HCT116 (cell line): ENCODE measurements around the gene FAM174A. TPM values are rescaled to one million over a fixed set of nuclear protein-coding genes. Genes with fewer than 3 reads are reported as not detected.

Experiments used
- ATAC-seq: fragments of 200-7000 bp; cut with Tn5 transposase; 2 replicates; pipeline ENCODE4 v1.9.1; 2020; ENCODE audit warnings: mild to moderate bottlenecking, moderate library complexity
- BruUV-seq: library from RNA; stranded (reverse); fragments of 400-500 nt; replicated peaks from 2 replicates; lab custom pipeline; 2021; lab: Mats Ljungman, UMichigan
- CTCF ChIA-PET: fragments of 300-600 bp; sonication (Branson Sonifier 250); formaldehyde crosslinking; loops from one replicate; lab custom pipeline; 2021; ENCODE audit warnings: antibody characterized with exemption; lab: Charles Lee
- POLR2A ChIA-PET: fragments of 300-600, 350-600 bp; sonication (Branson Sonifier 250); formaldehyde crosslinking; loops from one replicate; lab custom pipeline; 2021; ENCODE audit warnings: antibody characterized with exemption; lab: Charles Lee
- RAD21 ChIA-PET, 2 experiments: fragments of 300-600 bp; sonication (Branson Sonifier 250); formaldehyde crosslinking; loops; one replicate each; lab custom pipeline; 2023; ENCODE audit warnings: low total read pairs in 2 of 2; ENCODE audit not compliant: uncharacterized antibody in 2 of 2, unreplicated experiment in 2 of 2, low non-redundant PET in 1 of 2; lab: Charles Lee
- DNase-seq: peaks from one replicate; pipeline ENCODE4 v3.0.0-alpha.2; 2010; ENCODE audit warnings: low read depth, low spot score
- H2AFZ ChIP-seq: fragments of 200-600 bp; shearing (Covaris generic), sonication (generic); 2 replicates; pipeline ENCODE4 v1.6.1; 2017; ENCODE audit warnings: low read depth, mixed run types, mixed read lengths, antibody characterized with exemption, low read length; ENCODE audit not compliant: poor library complexity, severe bottlenecking
- H3K27ac ChIP-seq: 2 replicates; pipeline ENCODE4 v1.5.1; 2012; ENCODE audit warnings: low read depth, low read length
- H3K27me3 ChIP-seq: fragments of 200-600 bp; sonication (generic); 2 replicates; pipeline ENCODE4 v1.6.1; 2016; ENCODE audit warnings: mixed run types, low read length, mixed read lengths; ENCODE audit not compliant: insufficient read depth
- H3K36me3 ChIP-seq, 2 experiments: fragments of 200-500 bp in 1 of 2; fragments of 200-600 bp in 1 of 2; sonication (Bioruptor generic) in 1 of 2; sonication (generic) in 1 of 2; 2 replicates each; pipeline versions ENCODE4 v1.5.1 to v1.6.1; 2014 to 2016; ENCODE audit warnings: low read length in 2 of 2, inconsistent platforms in 1 of 2, mixed read lengths in 1 of 2, mixed run types in 1 of 2; ENCODE audit not compliant: insufficient read depth in 2 of 2, control insufficient read depth in 1 of 2
- H3K4me1 ChIP-seq, 2 experiments: fragments of 200-600 bp in 1 of 2; sonication (generic) in 1 of 2; 2 replicates each; pipeline versions ENCODE4 v1.5.1 to v1.6.1; 2012 to 2017; ENCODE audit warnings: low read length in 2 of 2, inconsistent platforms in 1 of 2, mild to moderate bottlenecking in 1 of 2, mixed read lengths in 1 of 2, mixed run types in 1 of 2, moderate library complexity in 1 of 2; ENCODE audit not compliant: insufficient read depth in 2 of 2, control insufficient read depth in 1 of 2
- H3K4me2 ChIP-seq: fragments of 200-600 bp; sonication (generic); 2 replicates; pipeline ENCODE4 v1.6.1; 2017; ENCODE audit warnings: mixed run types, low read length, mixed read lengths
- H3K4me3 ChIP-seq, 2 experiments: fragments of 200-600 bp in 1 of 2; sonication (generic) in 1 of 2; replicated peaks in 1 of 2; 2 replicates each; pipeline ENCODE4 v1.5.1; 2011 to 2016; ENCODE audit warnings: low read length in 2 of 2, control low read depth in 1 of 2, low read depth in 1 of 2, mild to moderate bottlenecking in 1 of 2, mixed read lengths in 1 of 2, mixed run types in 1 of 2
- H3K79me2 ChIP-seq: fragments of 200-600 bp; sonication (generic); 2 replicates; pipeline ENCODE4 v1.6.1; 2017; ENCODE audit warnings: mild to moderate bottlenecking, mixed run types, low read length, moderate library complexity, mixed read lengths; ENCODE audit not compliant: insufficient read depth
- H3K9ac ChIP-seq: fragments of 200-600 bp; sonication (generic); 2 replicates; pipeline ENCODE4 v1.6.1; 2016; ENCODE audit warnings: low read length, mixed read lengths
- H3K9me2 ChIP-seq: fragments of 200-600 bp; sonication (generic), shearing (Covaris generic); 2 replicates; pipeline ENCODE4 v1.6.1; 2017; ENCODE audit warnings: mixed run types, mild to moderate bottlenecking, moderate library complexity; ENCODE audit not compliant: insufficient read depth
- H3K9me3 ChIP-seq, 2 experiments: fragments of 200-500 bp in 1 of 2; fragments of 200-600 bp in 1 of 2; sonication (Bioruptor generic) in 1 of 2; sonication (generic) in 1 of 2; 2 replicates each; pipeline ENCODE4 v1.6.1; 2014 to 2017; ENCODE audit warnings: low read length in 2 of 2, mixed read lengths in 2 of 2, inconsistent platforms in 1 of 2, low read depth in 1 of 2, mild to moderate bottlenecking in 1 of 2, mixed run types in 1 of 2, moderate library complexity in 1 of 2; ENCODE audit not compliant: control insufficient read depth in 1 of 2, insufficient read depth in 1 of 2
- H4K20me1 ChIP-seq: fragments of 200-600 bp; sonication (generic), shearing (Covaris generic); 2 replicates; pipeline ENCODE4 v1.6.1; 2017; ENCODE audit warnings: mixed run types, mild to moderate bottlenecking, moderate library complexity; ENCODE audit not compliant: insufficient read depth
- ELF1 ChIP-seq: IDR thresholded peaks from 2 replicates; pipeline ENCODE4 v1.6.1; 2012; ENCODE audit warnings: low read depth, borderline replicate concordance
- EZH2 ChIP-seq: fragments of 200-600 bp; sonication (generic); IDR thresholded peaks from 2 replicates; pipeline ENCODE4 v1.6.1; 2017; ENCODE audit warnings: antibody characterized with exemption, mixed run types
- EZH2phosphoT487 ChIP-seq: fragments of 200-600 bp; IDR thresholded peaks from 2 replicates; pipeline ENCODE4 v1.6.1; 2018; ENCODE audit warnings: antibody characterized with exemption, borderline replicate concordance
- JUND ChIP-seq: IDR thresholded peaks from 2 replicates; pipeline ENCODE4 v1.6.1; 2012
- SIN3A ChIP-seq: IDR thresholded peaks from 2 replicates; pipeline ENCODE4 v1.6.1; 2012; ENCODE audit warnings: low read depth
- ZFX ChIP-seq: fragments of 450-650 bp; IDR thresholded peaks from 2 replicates; pipeline ENCODE4 v1.6.1; 2017
- ZNF274 ChIP-seq: fragments of 200-500 bp; sonication (Bioruptor generic); IDR thresholded peaks from 2 replicates; pipeline ENCODE4 v1.6.1; 2014; ENCODE audit warnings: mild to moderate bottlenecking, low read depth, low read length, inconsistent platforms
- intact Hi-C: fragments of 100-400 bp; cut with micrococcal nuclease; formaldehyde crosslinking; loops from 2 replicates; pipeline ENCODE4 v1.10.0; 2022
- total RNA-seq: library from RNA; stranded (reverse); gene quantifications from one replicate; pipeline ENCODE4 v1.2.1, GENCODE V29; 2021; ENCODE audit not compliant: unreplicated experiment
- TF ChIP-seq, protein P1 (sequence below): IDR thresholded peaks from 2 replicates; pipeline ENCODE4 v1.6.1; 2012
- TF ChIP-seq, protein P2 (sequence below): IDR thresholded peaks from 2 replicates; pipeline ENCODE4 v1.6.1; 2011; ENCODE audit warnings: mild to moderate bottlenecking, low read length, moderate library complexity; ENCODE audit not compliant: insufficient replicate concordance; ENCODE audit errors: extremely low read depth
- TF ChIP-seq, protein P3 (sequence below): IDR thresholded peaks from 2 replicates; pipeline ENCODE4 v1.6.1; 2012

FAM174A gene
- total RNA-seq, 1 experiment from 2014 or later, result 8.6 TPM

- Histone ChIP-seq H2AFZ (no peak overlapping the region), H3K9me3 (no peaks in the 10 kb centered on the region), H3K4me3 (no peak overlapping the region), H3K9me2 (no peaks in the 10 kb centered on the region), H3K79me2 (no peaks in the 10 kb centered on the region), H3K4me1 (no peaks in the 10 kb centered on the region), H3K27me3 (no peaks in the 10 kb centered on the region), H3K36me3 (no peaks in the 10 kb centered on the region), H4K20me1 (no peaks in the 10 kb centered on the region), H3K9ac (no peak overlapping the region), H3K4me2 (no peak overlapping the region), H3K27ac (no peak overlapping the region)
- intact Hi-C loops, result no loop called here
- no TSS peak for BruUV-seq
- ChIA-PET POLR2A (no interaction called here), CTCF (no interaction called here), RAD21 (no interaction called here)
- TF ChIP-seq, protein P1, sequence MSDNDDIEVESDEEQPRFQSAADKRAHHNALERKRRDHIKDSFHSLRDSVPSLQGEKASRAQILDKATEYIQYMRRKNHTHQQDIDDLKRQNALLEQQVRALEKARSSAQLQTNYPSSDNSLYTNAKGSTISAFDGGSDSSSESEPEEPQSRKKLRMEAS, result no peak
- no peak for TF ChIP-seq EZH2
- no peak for TF ChIP-seq JUND
- TF ChIP-seq EZH2phosphoT487, result no peak
- TF ChIP-seq, protein P2, sequence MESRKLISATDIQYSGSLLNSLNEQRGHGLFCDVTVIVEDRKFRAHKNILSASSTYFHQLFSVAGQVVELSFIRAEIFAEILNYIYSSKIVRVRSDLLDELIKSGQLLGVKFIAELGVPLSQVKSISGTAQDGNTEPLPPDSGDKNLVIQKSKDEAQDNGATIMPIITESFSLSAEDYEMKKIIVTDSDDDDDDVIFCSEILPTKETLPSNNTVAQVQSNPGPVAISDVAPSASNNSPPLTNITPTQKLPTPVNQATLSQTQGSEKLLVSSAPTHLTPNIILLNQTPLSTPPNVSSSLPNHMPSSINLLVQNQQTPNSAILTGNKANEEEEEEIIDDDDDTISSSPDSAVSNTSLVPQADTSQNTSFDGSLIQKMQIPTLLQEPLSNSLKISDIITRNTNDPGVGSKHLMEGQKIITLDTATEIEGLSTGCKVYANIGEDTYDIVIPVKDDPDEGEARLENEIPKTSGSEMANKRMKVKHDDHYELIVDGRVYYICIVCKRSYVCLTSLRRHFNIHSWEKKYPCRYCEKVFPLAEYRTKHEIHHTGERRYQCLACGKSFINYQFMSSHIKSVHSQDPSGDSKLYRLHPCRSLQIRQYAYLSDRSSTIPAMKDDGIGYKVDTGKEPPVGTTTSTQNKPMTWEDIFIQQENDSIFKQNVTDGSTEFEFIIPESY, result no peak
- TF ChIP-seq ELF1, result no peak
- TF ChIP-seq, protein P3, sequence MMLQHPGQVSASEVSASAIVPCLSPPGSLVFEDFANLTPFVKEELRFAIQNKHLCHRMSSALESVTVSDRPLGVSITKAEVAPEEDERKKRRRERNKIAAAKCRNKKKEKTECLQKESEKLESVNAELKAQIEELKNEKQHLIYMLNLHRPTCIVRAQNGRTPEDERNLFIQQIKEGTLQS, result no peak
- no peak for TF ChIP-seq ZNF274
- no peak for TF ChIP-seq SIN3A
- no peak for TF ChIP-seq ZFX
- DNase-seq (no peak), ATAC-seq (no peak)
Measured at GRCh38 chr5:100590867-100591266, 55.7 kb downstream of the FAM174A start.
